HG02884 (cell line): ENCODE results near the gene TENM4.

Experiments used
- ATAC-seq: cut with Tn5 transposase; IDR thresholded peaks from one replicate; pipeline ENCODE4 v1.9.1; 2021; ENCODE audit warnings: mild to moderate bottlenecking, moderate library complexity; ENCODE audit not compliant: unreplicated experiment

The TENM4 gene

DNA sequence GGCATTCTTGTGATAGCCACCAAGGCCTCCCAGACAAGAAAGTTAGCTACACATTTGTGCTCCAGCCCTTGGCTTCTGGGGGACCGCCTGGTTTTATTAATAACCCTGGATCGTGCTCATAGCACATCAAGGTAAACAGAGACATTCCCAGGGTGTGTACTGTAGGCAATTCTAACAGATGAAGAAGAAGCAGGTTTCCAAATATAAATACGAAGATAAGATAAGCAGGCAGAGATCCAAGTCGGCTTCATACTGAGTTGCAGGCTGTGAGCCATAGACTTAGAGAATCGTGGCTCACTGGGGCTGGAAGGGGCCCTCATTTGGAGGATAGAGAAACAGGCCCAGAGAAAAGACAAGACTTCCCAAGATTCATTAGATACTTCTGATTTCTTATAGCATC is 131.4 kb downstream of the TENM4 start:
- ATAC-seq, result no peak

GRCh38 chr11:79308429-79308828 is 132.4 kb downstream of the TENM4 start:
- no peak for ATAC-seq

DNA sequence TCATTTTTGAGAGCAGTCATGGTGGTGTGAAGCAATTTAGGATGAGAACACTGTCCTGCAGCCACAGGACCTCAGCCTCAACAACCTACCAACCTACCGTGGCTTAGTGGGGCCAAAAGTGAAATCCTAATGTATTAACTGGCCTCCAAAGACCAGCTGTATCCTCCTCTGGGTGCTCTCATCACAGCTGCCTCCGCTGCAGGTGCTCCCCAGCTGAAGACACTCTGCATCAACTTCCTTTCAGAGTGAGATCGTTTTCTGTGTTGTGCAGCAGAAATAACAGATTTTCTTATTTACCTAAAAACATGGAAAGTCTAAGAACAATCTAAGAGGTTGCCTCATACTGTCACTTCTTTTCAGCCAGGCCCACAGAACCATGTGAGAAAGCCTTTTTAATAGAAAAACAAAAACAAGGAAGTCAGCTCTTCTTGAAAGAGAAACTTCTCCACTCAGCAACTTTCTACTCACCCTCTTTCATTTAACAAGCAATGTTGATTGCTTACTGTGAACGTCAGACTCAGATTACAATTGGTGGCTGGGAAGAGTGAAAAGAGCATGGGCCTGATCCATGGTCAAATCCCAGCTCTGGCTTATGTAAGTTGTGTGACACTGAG is 136.1 kb downstream of the TENM4 start:
- no peak for ATAC-seq

GRCh38 chr11:79296141-79296540 is 144.7 kb downstream of the TENM4 start:
- ATAC-seq, result no peak

DNA sequence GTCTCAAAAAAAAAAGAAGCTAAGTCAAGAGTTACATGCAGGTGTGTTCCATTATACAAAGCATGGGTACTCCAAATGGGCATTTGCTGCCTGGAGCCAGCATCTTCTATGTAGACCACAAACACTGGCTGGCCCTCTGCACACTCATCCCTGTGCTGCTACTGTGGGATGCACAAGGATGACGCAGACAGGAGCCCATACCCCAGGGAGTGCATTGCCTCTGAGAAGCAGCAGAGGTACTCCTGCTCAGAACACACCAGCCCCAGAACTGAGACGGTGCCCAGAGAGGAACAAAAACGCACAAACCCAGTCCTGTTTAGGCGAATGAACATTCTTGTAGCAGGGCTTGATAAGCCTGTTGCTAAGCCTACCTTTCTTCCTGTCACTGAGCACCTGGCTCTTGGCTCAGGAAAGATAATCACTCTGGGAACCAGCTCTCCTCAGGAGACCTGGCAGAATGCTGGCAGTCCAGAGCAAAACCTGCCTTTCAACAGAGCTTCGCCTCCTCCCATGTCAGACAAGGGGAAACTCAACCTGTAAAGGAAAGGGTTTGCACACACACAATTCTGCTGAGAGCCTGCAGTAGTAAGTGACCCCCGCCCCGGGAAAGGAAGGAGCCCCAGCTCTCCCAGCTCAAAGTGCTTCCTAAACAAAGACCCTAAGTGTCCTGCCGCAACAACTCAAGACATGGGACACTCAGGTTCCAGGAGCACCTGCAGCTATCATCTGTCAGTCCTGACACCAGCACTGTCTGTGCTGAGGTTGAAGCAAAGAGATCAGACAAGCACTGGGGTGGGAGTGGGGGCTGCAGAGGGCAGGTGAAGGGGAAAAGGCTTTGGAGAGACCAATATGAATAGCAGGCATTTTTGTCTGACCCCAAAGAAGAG is 145.7 kb downstream of the TENM4 start:
- ATAC-seq, result no peak

DNA sequence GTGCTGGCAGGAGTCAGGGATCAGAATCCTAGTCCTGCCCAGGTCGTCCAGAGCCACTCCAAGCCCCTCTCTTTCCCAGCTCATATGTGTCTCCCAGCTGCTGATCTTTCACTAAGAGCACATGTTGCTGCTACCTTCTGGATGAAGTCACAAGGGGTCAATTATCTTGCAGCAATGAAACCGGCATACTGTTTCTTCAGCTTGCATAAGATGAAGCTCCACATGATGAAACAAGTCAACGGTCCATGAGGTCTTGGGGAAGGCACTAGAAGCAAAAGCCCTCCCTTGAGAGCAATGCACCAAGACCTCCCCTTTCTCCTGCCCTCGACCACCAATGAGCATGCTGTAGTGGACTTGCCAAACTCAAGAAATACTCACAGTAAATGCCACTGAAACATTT is 148.9 kb downstream of the TENM4 start:
- ATAC-seq, result no peak

GRCh38 chr11:79290761-79291160 is 150.1 kb downstream of the TENM4 start:
- ATAC-seq, result no peak

DNA sequence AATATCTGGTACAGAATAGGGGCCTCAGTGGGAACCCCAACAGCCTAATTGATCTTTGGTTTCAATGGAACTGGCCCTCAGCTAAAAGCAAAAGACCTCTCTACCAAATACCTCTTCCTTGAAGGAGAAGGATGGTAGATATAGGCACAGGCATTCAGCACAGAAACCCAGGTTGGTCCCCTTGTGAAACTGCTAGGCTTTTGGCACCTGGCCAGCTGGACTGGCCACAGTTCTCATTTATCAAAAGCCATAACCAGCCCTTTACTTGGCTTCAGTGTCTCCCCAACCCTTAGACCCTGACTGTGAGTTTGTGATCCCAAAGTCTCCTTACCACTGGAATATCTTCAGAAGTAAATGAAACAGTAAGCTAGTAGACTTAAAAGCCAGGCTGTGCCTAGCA is 152.9 kb downstream of the TENM4 start:
- no peak for ATAC-seq

DNA sequence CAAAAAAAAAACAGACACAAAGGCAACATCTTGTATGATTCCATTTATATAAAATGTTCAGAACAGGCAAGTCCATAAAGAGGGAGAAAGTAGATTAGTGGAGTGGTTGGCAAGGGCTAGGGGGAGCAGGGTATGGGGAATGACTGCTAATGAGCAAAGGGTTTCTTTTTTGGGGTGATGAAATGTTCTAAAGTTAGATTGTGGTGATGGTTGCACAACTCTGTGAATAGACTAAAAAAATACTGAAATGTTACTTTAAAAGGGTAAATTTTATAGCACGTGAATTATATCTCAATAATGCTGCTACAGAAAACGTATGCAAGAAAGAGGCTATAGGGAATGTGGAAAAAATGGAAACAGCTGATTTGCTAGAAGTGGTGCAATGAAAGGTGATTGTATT is 155.1 kb downstream of the TENM4 start:
- no peak for ATAC-seq

GRCh38 chr11:79276736-79277325 is 164.0 kb downstream of the TENM4 start:
- no peak for ATAC-seq

- ATAC-seq, result no peak
Measured at GRCh38 chr11:79274636-79275331, 166.0 kb downstream of the TENM4 start.

- ATAC-seq, result no peak
Measured at GRCh38 chr11:79273781-79274180, 167.0 kb downstream of the TENM4 start.

- ATAC-seq, result no peak
Measured at GRCh38 chr11:79269611-79270307, 171.1 kb downstream of the TENM4 start.

- no peak for ATAC-seq
Measured at GRCh38 chr11:79266396-79266795, 174.4 kb downstream of the TENM4 start.

- no peak for ATAC-seq
Measured at GRCh38 chr11:79265756-79266322, 175.0 kb downstream of the TENM4 start.

DNA sequence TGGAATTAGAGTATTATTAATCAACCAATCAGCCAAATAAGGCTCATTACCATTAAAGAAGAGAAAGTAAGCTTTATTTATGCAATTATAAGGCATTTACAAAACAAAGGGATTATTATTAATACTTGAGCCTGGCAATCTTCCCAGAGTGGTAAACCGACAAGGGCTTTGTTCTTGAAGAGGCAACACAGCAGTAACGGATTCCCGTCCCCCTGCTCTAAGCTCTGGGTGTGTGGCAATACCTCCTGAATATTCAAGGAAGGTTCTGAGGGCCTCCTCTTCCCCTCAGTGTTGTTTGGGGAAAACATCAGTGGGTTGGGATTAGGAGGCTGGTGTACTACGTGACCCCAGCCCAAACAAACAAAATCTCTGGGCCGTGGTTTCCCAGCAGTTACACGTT is 176.5 kb downstream of the TENM4 start:
- ATAC-seq, result no peak

GRCh38 chr11:79263001-79263400 is 177.8 kb downstream of the TENM4 start:
- no peak for ATAC-seq

DNA sequence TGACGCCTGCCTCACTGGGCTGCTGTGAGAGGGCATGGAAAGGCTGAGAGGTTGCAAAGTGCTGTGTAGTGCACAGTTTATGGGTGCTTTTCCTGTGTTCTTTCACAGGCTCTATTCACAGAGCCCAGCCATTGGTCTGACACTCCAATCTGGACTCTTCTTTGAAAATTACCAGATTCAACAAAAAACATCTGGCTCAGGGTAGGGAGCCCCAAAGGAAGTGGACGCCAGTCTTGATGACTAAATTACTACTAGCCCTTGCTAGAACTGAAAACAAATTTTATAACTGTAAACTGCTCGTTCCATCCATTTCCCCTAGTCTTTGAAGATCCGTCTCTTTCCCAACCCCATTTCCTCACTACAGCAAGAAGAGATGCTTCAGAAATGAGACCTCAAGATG is 178.6 kb downstream of the TENM4 start:
- no peak for ATAC-seq

DNA sequence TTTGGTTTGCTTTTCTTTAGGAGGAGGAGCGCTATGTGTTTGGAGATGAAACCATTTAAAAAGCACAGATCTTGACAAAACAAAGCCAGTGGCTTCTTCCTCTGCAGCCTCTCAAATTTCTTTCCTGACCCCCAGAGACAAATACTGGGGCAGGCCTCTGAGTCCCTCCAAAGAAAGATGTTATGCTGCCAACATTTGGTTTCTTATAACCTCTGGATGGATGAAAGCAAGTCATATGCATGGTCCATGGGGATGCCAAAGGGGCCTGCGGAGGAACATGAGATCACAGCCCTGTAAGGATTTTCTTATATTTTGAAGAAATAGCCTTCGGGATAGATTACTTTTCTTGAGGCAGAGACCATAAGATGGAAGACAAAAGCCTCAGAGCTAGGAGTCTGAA is 179.1 kb downstream of the TENM4 start:
- no peak for ATAC-seq

DNA sequence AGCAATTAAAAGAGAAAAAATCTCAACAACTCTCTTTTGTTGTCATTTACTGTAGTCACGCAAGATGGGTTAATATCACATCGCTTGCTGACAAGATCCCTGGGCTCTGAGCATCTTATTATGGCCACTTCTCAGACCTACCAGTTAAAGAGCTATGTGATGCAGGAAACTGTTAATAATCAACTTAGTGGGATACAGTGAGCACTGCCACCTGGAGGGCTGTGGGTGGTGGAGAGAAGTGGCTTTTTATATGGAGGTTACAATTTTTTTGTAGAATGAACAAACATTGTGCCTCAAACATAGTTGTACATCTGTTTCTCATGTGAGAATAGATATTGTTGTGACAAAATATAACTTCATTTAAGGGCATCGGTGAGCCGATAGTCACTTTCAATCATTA is 181.0 kb downstream of the TENM4 start:
- ATAC-seq, result no peak

DNA sequence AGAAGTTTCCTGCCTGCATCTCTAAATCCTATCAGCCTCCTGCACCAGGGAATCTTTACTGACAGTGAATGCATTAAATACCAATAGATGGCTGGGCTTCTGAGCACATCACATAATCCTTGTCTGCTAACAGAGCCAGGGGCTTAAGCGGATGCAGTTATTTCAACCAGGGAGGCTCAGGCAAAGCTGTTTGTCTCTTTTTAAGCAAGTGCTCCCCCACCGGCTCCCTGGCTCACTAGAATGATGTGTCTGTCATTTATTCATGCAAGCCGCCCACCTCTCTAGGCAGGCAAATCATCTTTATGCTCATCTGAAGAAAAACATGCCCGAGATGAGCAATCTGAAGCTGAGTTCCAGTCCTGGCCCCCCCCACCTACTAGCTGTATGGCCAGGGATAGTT is 182.3 kb downstream of the TENM4 start:
- no peak for ATAC-seq
